Measurements from ENCODE around the gene CIT. TPM values are rescaled to one million over a fixed set of nuclear protein-coding genes. Genes with fewer than 3 reads are reported as not detected.

Gene CIT
- total RNA-seq, 1 experiment from 2014 or later = 58.9 TPM

DNA sequence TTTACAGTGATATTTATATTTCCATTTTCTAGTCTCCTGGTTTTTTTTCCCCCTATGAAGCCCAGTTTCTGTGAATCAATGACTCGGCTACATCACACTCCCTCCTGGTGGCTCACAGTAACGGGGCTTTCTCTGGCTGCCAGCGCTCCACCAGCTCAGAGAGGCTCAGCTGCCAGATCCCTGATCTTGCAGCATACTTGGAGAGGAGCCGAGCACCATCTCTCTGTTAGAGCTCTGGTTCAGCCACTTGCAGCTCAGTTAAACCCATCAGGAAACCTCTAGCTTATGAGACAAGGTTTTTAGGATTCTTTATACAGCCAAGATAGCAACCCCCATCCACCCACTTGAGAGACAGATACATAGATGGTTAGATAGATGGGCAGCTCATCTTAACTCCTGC lies 74.6 kb downstream of the CIT start:
- H2AFZ ChIP-seq (ENCODE audit: low read length) = no peak overlapping the region
- H3K4me1 ChIP-seq (ENCODE audit: insufficient read depth, low read length) = peaks cover 16% of the 10 kb centered on the region
- H4K20me1 ChIP-seq (ENCODE audit: low read length) = no peaks in the 10 kb centered on the region
- no peaks in the 10 kb centered on the region for H3K9me2 ChIP-seq (replicated peaks; ENCODE audit: low read length)
- peaks cover 34% of the 10 kb centered on the region; the same call in 1 of the 2 replicates for H3K36me3 ChIP-seq (ENCODE audit: low read depth, low read length)
- no peaks in the 10 kb centered on the region for H3K9me3 ChIP-seq (ENCODE audit: low read length)
- H3K27ac ChIP-seq (ENCODE audit: low read length) = no peak overlapping the region
- no peaks in the 10 kb centered on the region for H3F3A ChIP-seq (ENCODE audit: low read length, unreplicated experiment)
- CTCF ChIA-PET = no interaction called here
- no peak overlapping the region for H3K4me2 ChIP-seq (ENCODE audit: low read length)
- H3K9ac ChIP-seq (ENCODE audit: low read length) = no peak overlapping the region
- intact Hi-C loops (cut with micrococcal nuclease) = loop anchor here (10.0 kb wide), 1 partner anchor 132 kb away; no protein-coding TSS in a partner anchor
- peaks cover 9% of the 10 kb centered on the region; the same call in 1 of the 2 replicates for H3K79me2 ChIP-seq (ENCODE audit: low read length)
- no peak overlapping the region for H3K4me3 ChIP-seq (ENCODE audit: low read length)
- TF ChIP-seq EZH2 (IDR thresholded peaks at IDR 0.05; ENCODE audit: low read length, unreplicated experiment) = no peak
- no peak for TF ChIP-seq EZH2phosphoT487 (IDR thresholded peaks at IDR 0.05; ENCODE audit: borderline replicate concordance, low read length)
- TF ChIP-seq, protein P1, sequence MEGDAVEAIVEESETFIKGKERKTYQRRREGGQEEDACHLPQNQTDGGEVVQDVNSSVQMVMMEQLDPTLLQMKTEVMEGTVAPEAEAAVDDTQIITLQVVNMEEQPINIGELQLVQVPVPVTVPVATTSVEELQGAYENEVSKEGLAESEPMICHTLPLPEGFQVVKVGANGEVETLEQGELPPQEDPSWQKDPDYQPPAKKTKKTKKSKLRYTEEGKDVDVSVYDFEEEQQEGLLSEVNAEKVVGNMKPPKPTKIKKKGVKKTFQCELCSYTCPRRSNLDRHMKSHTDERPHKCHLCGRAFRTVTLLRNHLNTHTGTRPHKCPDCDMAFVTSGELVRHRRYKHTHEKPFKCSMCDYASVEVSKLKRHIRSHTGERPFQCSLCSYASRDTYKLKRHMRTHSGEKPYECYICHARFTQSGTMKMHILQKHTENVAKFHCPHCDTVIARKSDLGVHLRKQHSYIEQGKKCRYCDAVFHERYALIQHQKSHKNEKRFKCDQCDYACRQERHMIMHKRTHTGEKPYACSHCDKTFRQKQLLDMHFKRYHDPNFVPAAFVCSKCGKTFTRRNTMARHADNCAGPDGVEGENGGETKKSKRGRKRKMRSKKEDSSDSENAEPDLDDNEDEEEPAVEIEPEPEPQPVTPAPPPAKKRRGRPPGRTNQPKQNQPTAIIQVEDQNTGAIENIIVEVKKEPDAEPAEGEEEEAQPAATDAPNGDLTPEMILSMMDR (conservative IDR thresholded peaks at IDR 0.05; ENCODE audit: low read depth, low read length) = no peak
- no TSS peak for BruUV-seq (replicated peaks)
- ATAC-seq (no peak), DNase-seq (no peak)
- POLR2A ChIA-PET (ENCODE audit: unreplicated experiment) = interaction anchor here (0.6 kb wide), 2 partner anchors 74 to 132 kb away, joined by 3 read pairs; partner anchors contain the start of gene CIT
- no peaks in the 10 kb centered on the region for H3K27me3 ChIP-seq (ENCODE audit: low read length)

DNA sequence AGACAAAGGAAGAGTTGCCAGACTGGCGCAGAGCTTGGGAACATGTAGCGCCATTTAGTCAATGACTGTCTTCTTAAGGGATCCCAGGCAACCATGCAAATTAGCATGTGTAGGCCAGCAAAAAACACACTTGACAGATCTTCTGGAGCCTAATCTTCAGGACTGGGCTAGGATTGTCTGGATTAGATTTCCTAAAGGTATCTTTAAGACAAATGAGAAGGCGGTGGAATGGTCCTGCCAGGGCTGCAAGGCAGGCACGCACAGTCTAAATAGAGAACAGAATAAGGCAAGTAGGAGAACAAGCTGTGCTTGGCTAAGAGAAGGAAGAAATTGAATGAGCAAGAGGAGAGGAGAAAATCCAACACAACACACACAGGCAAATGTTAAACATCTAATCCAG lies 80.0 kb downstream of the CIT start:
- H3K9me3 ChIP-seq (ENCODE audit: low read length) = no peaks in the 10 kb centered on the region
- H3K4me1 ChIP-seq (ENCODE audit: insufficient read depth, low read length) = no peaks in the 10 kb centered on the region
- no TSS peak for BruUV-seq (replicated peaks)
- H3F3A ChIP-seq (ENCODE audit: low read length, unreplicated experiment) = no peaks in the 10 kb centered on the region
- H2AFZ ChIP-seq (ENCODE audit: low read length) = no peak overlapping the region
- peaks cover 47% of the 10 kb centered on the region for H3K36me3 ChIP-seq (ENCODE audit: low read depth, low read length)
- no peak overlapping the region for H3K27ac ChIP-seq (ENCODE audit: low read length)
- H3K9me2 ChIP-seq (replicated peaks; ENCODE audit: low read length) = no peaks in the 10 kb centered on the region
- no peaks in the 10 kb centered on the region for H3K27me3 ChIP-seq (ENCODE audit: low read length)
- H4K20me1 ChIP-seq (ENCODE audit: low read length) = no peaks in the 10 kb centered on the region
- ATAC-seq (no peak), DNase-seq (no peak)
- TF ChIP-seq EZH2 (IDR thresholded peaks at IDR 0.05; ENCODE audit: low read length, unreplicated experiment) (no peak), EZH2phosphoT487 (IDR thresholded peaks at IDR 0.05; ENCODE audit: borderline replicate concordance, low read length) (no peak)
- TF ChIP-seq, protein P1 (conservative IDR thresholded peaks at IDR 0.05; ENCODE audit: low read depth, low read length) = no peak
- H3K4me2 ChIP-seq (ENCODE audit: low read length) = no peak overlapping the region
- ChIA-PET CTCF (no interaction called here), POLR2A (ENCODE audit: unreplicated experiment) (no interaction called here)
- no peak overlapping the region for H3K9ac ChIP-seq (ENCODE audit: low read length)
- intact Hi-C loops (cut with micrococcal nuclease) = no loop called here
- H3K79me2 ChIP-seq (ENCODE audit: low read length) = no peaks in the 10 kb centered on the region
- no peak overlapping the region for H3K4me3 ChIP-seq (ENCODE audit: low read length)

DNA sequence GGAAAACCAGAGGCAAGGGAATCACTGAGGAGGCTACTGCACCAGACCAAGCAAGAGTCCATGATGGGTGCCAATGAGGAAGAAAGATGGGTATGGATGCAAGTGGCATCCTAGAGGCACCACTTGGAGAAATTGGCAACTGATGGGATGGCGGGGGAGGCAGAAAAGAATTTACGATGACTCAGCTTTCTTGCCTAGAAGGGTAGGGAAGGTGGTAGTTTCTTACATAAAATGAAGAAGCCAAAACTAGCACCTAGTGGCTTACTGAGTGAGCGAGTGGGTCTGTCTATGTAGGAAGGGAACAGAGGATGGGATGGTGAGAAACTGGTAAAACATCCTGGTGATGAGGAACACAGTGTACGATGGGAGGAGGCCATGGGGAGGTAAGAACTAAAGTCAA lies 80.8 kb downstream of the CIT start:
- H4K20me1 ChIP-seq (ENCODE audit: low read length) = no peaks in the 10 kb centered on the region
- intact Hi-C loops (cut with micrococcal nuclease) = no loop called here
- H3K79me2 ChIP-seq (ENCODE audit: low read length) = no peaks in the 10 kb centered on the region
- no peaks in the 10 kb centered on the region for H3K9me3 ChIP-seq (ENCODE audit: low read length)
- no peak overlapping the region for H3K4me3 ChIP-seq (ENCODE audit: low read length)
- CTCF ChIA-PET = no interaction called here
- H3K27me3 ChIP-seq (ENCODE audit: low read length) = no peaks in the 10 kb centered on the region
- H3K4me2 ChIP-seq (ENCODE audit: low read length) = no peak overlapping the region
- no peak overlapping the region for H2AFZ ChIP-seq (ENCODE audit: low read length)
- BruUV-seq (replicated peaks) = no TSS peak
- H3K4me1 ChIP-seq (ENCODE audit: insufficient read depth, low read length) = no peaks in the 10 kb centered on the region
- TF ChIP-seq EZH2 (IDR thresholded peaks at IDR 0.05; ENCODE audit: low read length, unreplicated experiment) (no peak), EZH2phosphoT487 (IDR thresholded peaks at IDR 0.05; ENCODE audit: borderline replicate concordance, low read length) (no peak)
- TF ChIP-seq, protein P1 (conservative IDR thresholded peaks at IDR 0.05; ENCODE audit: low read depth, low read length) = no peak
- H3K9ac ChIP-seq (ENCODE audit: low read length) = no peak overlapping the region
- H3K9me2 ChIP-seq (replicated peaks; ENCODE audit: low read length) = no peaks in the 10 kb centered on the region
- H3F3A ChIP-seq (ENCODE audit: low read length, unreplicated experiment) = no peaks in the 10 kb centered on the region
- POLR2A ChIA-PET (ENCODE audit: unreplicated experiment) = no interaction called here
- H3K27ac ChIP-seq (ENCODE audit: low read length) = no peak overlapping the region
- DNase-seq (no peak), ATAC-seq (no peak)
- peaks cover 47% of the 10 kb centered on the region for H3K36me3 ChIP-seq (ENCODE audit: low read depth, low read length)
